ENCODE data around the gene PPP1R12B.
"Not testable (repeated sequence)": the region's sequence is repeated elsewhere in the genome, so short reads cannot be mapped to it uniquely, and the experiment has no call there.

Gene PPP1R12B

GRCh38 chr1:202624088-202624780 lies 275.7 kb downstream of the PPP1R12B start:
- no peak for DNase-seq (ENCODE audit: low read depth)
- TF ChIP-seq CTCF (IDR thresholded peaks at IDR 0.05; ENCODE audit: control insufficient read depth, extremely low read depth, insufficient read depth) = no peak
- no peak overlapping the region for H3K4me3 ChIP-seq (ENCODE audit: low read depth, low read length)

- DNase-seq (ENCODE audit: low read depth) = no peak
- H3K4me3 ChIP-seq (ENCODE audit: low read depth, low read length) = no peak overlapping the region
- TF ChIP-seq CTCF (IDR thresholded peaks at IDR 0.05; ENCODE audit: control insufficient read depth, extremely low read depth, insufficient read depth) = no peak
These were observed 276.2 kb downstream of the PPP1R12B start for GRCh38 chr1:202624781-202625108.

- no peak overlapping the region for H3K4me3 ChIP-seq (ENCODE audit: low read depth, low read length)
- no peak for DNase-seq (ENCODE audit: low read depth)
- peak; percentile 83 for TF ChIP-seq CTCF (IDR thresholded peaks at IDR 0.05; ENCODE audit: control insufficient read depth, extremely low read depth, insufficient read depth)
These were observed 277.2 kb downstream of the PPP1R12B start for GRCh38 chr1:202625416-202626360.

- H3K4me3 ChIP-seq (ENCODE audit: low read depth, low read length); DNase-seq (ENCODE audit: low read depth): not testable (repeated sequence)
These were observed 278.5 kb downstream of the PPP1R12B start for GRCh38 chr1:202627036-202627435.

- TF ChIP-seq CTCF (IDR thresholded peaks at IDR 0.05; ENCODE audit: control insufficient read depth, extremely low read depth, insufficient read depth) = no peak
- no peak for DNase-seq (ENCODE audit: low read depth)
- H3K4me3 ChIP-seq (ENCODE audit: low read depth, low read length) = no peak overlapping the region
These were observed 279.5 kb downstream of the PPP1R12B start for GRCh38 chr1:202627841-202628565.

- no peak for DNase-seq (ENCODE audit: low read depth)
- no peak overlapping the region for H3K4me3 ChIP-seq (ENCODE audit: low read depth, low read length)
- no peak for TF ChIP-seq CTCF (IDR thresholded peaks at IDR 0.05; ENCODE audit: control insufficient read depth, extremely low read depth, insufficient read depth)
These were observed 280.2 kb downstream of the PPP1R12B start for GRCh38 chr1:202628646-202629215.

GRCh38 chr1:202629257-202629811 lies 280.8 kb downstream of the PPP1R12B start:
- DNase-seq (ENCODE audit: low read depth); H3K4me3 ChIP-seq (ENCODE audit: low read depth, low read length): not testable (repeated sequence)

- not testable (repeated sequence) for DNase-seq (ENCODE audit: low read depth); H3K4me3 ChIP-seq (ENCODE audit: low read depth, low read length)
These were observed 281.6 kb downstream of the PPP1R12B start for GRCh38 chr1:202630096-202630495.

Measured in LNCaP clone FGC (cell line).